Measurements from ENCODE around the gene STYX.
A peak's percentile ranks its signal among the peaks of the same experiment; 100 is the strongest.

The STYX gene

GRCh38 chr14:52703225-52703624 lies 26.7 kb upstream of the STYX start:
- ChIA-PET CTCF (no interaction called here), POLR2A (no interaction called here)
- H3K4me3 ChIP-seq (ENCODE audit: low read depth, low read length) = no peak overlapping the region
- no peak for TF ChIP-seq CTCF (IDR thresholded peaks at IDR 0.05; ENCODE audit: insufficient read depth, low read length, missing control alignments)
- peak; percentile 90 for DNase-seq (ENCODE audit: low read depth, low spot score)

GRCh38 chr14:52703664-52704063 lies 26.3 kb upstream of the STYX start:
- H3K4me3 ChIP-seq (ENCODE audit: low read depth, low read length) = no peak overlapping the region
- DNase-seq (ENCODE audit: low read depth, low spot score) = no peak
- no peak for TF ChIP-seq CTCF (IDR thresholded peaks at IDR 0.05; ENCODE audit: insufficient read depth, low read length, missing control alignments)
- ChIA-PET CTCF (interaction anchor here (1.1 kb wide), 1 partner anchor 404 kb away, joined by 3 read pairs; no protein-coding TSS in a partner anchor), POLR2A (no interaction called here)

- no peak for DNase-seq (ENCODE audit: low read depth, low spot score)
- POLR2A ChIA-PET = no interaction called here
- no peak for TF ChIP-seq CTCF (IDR thresholded peaks at IDR 0.05; ENCODE audit: insufficient read depth, low read length, missing control alignments)
- CTCF ChIA-PET = no interaction called here
- H3K4me3 ChIP-seq (ENCODE audit: low read depth, low read length) = peak overlapping the region; percentile 87
These were observed 23.7 kb upstream of the STYX start for GRCh38 chr14:52706286-52706685.

- ChIA-PET POLR2A (interaction anchor here (0.7 kb wide), 1 partner anchor 11 kb away, joined by 3 read pairs; no protein-coding TSS in a partner anchor), CTCF (no interaction called here)
- DNase-seq (ENCODE audit: low read depth, low spot score) = no peak
- TF ChIP-seq CTCF (IDR thresholded peaks at IDR 0.05; ENCODE audit: insufficient read depth, low read length, missing control alignments) = no peak
- H3K4me3 ChIP-seq (ENCODE audit: low read depth, low read length) = peak within 1 kb of the TSS; percentile 87
These were observed 23.0 kb upstream of the STYX start, which contains the start of gene PSMC6 for GRCh38 chr14:52706724-52707706. Gene PSMC6 (plus strand): TSS chr14:52707200. CDS start chr14:52707220, 20 bp downstream.

- ChIA-PET CTCF (interaction anchor here (0.7 kb wide), 1 partner anchor 17 kb away, joined by 3 read pairs; no protein-coding TSS in a partner anchor), POLR2A (no interaction called here)
- H3K4me3 ChIP-seq (ENCODE audit: low read depth, low read length) = no peak overlapping the region
- no peak for TF ChIP-seq CTCF (IDR thresholded peaks at IDR 0.05; ENCODE audit: insufficient read depth, low read length, missing control alignments)
- no peak for DNase-seq (ENCODE audit: low read depth, low spot score)
These were observed 18.3 kb upstream of the STYX start for GRCh38 chr14:52711666-52712065.

GRCh38 chr14:52716155-52716554 lies 13.8 kb upstream of the STYX start:
- H3K4me3 ChIP-seq (ENCODE audit: low read depth, low read length) = no peak overlapping the region
- ChIA-PET CTCF (interaction anchor here (0.8 to 1.6 kb wide), 2 partner anchors 8 to 13 kb away, joined by 3 read pairs; partner anchors contain the start of gene STYX), POLR2A (interaction anchor here (0.9 kb wide), 1 partner anchor 26 kb away, joined by 3 read pairs; no protein-coding TSS in a partner anchor)
- no peak for TF ChIP-seq CTCF (IDR thresholded peaks at IDR 0.05; ENCODE audit: insufficient read depth, low read length, missing control alignments)
- no peak for DNase-seq (ENCODE audit: low read depth, low spot score)

All from AG04449 (cell line).